Epithelial cell of prostate (primary cell): ENCODE measurements around the gene CBX6.
"Not testable (repeated sequence)": the region's sequence is repeated elsewhere in the genome, so short reads cannot be mapped to it uniquely, and the experiment has no call there.

Experiments used
- DNase-seq: peaks from one replicate; pipeline ENCODE4 v3.0.0-alpha.2; 2011; ENCODE audit warnings: low read depth, low spot score
- H3K27ac ChIP-seq: fragments of 450-650 bp; 2 replicates; pipeline ENCODE4 v1.5.1; 2017; ENCODE audit warnings: mild to moderate bottlenecking

The CBX6 gene

DNA sequence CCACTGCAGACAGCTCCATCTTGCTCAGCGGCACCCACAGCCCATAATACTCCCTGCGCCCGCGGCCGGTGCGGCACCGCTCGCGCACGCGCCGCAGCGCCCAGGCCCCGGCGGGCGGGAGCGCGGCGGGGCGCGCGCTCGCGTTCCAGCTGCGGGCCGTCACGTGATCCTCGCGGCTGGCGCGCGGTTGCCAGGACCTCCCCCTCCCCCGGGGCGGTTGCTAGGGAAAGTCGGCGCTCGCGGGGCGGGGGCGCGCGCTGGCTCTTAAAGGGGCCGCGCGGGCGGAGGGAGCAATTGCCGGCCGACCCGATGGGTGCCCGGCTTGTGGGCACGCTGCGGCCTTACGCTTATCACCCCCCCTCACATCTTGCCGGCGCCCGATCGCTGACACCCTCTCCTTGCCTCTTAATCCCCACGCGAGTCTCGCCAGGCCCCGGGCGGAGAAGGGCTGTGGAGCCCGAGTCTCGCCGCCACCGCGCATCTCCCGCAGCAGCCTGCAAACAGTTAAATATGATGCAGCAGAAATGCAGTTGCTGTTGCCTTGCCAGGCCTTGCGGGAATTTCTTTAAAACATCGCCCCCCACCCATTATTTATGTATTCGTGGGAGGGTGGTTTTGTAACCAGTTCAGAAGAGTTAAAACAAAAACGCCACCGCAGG is at the start of gene CBX6:
TSS of gene CBX6 (minus strand) at position 45 of the 659 bp plus-strand sequence. CDS start at position 19, 26 bp downstream.
- DNase-seq: no peak

DNA sequence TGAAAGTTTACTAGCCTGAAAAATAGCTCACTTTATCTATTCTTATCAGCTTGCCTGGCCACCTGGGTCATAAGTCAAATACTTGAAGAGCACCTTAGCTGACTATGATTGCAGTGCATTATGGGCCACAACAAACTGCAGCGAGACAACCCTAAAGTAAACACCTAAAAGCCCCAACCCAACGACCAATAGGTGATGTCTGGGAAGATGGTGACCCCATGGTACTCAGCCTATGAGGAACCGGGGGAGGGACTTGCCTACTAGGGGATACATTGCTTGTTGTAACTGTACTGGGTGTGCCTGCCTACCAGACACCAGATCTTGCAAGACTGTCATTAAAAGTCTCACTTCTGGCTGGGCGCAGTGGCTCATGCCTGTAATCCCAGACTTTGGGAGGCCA is 49.8 kb upstream of the CBX6 start:
- no peak for DNase-seq
- no peak overlapping the region for H3K27ac ChIP-seq

More for the DNA sequence above, at the start of gene CBX6:
- H3K27ac ChIP-seq: peak within 1 kb of the TSS; percentile 54

DNA sequence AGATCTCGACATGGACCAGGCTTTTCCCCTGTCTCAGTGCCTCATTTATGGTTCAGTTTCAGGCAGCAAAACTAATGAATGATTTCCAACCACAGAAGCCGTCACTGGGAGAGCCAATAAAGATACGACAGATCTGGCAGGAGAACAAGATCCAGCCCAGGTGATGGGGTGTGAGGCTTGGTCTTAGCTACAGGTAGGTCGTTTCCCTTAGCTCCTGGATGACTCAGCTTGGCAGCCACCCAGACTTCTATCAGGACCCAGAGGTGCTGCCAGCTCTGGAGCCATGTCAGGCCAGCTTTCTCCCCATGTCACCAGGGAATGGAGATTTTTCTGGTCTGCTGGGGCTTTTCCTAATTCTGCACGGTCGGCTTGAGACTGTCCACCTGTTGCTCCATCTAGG is 49.1 kb upstream of the CBX6 start:
- DNase-seq: peak; percentile 73
- H3K27ac ChIP-seq: no peak overlapping the region

DNA sequence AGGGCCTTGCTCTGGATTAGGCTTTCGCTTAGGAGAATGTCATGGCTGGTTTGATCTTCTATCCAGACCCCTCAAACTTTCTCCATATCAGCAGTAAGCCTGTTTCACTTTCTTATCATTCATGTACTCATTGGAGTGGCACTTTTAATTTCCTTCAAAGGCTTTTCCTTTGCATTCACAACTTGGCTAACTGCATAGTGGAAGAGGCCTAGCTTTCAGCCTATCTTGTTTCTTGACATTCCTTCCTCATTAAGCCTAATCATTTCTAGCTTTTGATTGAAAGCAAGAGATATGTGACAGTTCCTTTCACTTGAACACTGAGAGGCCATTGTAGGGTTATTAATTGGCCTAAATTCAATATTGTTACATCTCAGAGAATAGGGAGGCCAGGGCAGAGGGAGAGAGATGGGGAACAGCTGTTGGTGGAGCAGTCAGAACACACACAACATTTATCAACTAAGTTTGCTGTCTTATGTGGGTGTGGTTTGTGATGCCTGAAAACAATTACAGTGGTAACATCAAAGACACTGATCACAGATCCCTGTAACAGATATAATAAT is 47.7 kb upstream of the CBX6 start:
- no peak overlapping the region for H3K27ac ChIP-seq
- DNase-seq: no peak

DNA sequence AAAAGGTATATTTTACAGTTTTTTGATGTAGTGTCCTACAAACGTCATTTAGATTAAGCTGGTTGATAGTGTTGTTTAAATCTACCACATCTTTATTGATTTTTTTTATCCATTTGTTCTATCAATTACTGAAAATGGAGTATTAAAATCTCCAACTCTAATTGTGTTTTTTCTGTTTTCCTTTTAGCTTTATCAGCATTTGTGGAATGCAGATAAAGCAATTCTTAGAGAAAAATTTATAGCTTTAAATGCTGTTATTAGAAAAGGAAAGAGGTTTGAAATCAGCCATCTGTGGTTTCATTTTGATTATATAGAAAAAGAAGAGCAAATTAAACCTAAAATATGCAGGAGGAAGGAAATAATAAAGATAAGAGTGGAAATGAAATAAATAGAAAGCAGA is 39.4 kb upstream of the CBX6 start:
- H3K27ac ChIP-seq: no peak overlapping the region
- DNase-seq: no peak

DNA sequence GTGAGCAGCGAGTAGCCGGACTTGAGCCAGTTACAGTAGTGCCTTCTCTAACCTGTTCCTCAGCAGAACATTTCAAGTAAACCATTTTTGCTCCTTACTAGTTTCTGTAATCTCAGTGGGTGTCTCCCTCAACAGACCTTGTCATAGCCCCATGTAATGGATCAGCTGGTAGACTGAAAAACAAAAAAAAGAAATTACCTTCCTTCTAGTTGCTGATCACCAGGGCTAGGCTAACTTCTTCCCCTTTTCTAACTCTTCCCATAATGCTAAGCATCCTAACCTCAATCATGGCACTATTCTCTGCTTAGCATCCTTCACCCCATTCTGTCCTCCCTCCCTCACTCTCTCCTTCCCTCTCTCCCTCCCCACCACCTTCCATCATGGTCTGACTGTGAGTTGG is 35.8 kb upstream of the CBX6 start:
- no peak overlapping the region for H3K27ac ChIP-seq
- DNase-seq: no peak

DNA sequence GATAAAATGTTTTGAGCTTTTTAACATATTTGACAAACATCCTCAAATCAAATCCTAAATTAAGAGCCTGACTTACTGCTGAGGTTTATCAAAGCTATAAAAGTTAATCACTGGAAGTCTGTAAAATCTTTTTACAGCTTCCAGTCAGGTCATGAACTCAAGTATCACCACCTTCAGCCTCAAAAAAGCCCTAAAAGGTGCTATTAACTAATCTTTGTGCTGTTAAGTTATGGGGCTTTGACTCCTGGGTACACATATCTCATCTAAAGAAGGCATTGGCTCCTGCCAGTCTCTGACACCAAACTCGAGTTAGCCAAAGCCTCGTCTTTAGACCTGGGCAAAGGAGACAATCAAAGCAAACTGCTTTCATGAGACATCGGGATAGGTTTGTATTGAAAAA is 34.0 kb upstream of the CBX6 start:
- H3K27ac ChIP-seq: no peak overlapping the region
- no peak for DNase-seq

DNA sequence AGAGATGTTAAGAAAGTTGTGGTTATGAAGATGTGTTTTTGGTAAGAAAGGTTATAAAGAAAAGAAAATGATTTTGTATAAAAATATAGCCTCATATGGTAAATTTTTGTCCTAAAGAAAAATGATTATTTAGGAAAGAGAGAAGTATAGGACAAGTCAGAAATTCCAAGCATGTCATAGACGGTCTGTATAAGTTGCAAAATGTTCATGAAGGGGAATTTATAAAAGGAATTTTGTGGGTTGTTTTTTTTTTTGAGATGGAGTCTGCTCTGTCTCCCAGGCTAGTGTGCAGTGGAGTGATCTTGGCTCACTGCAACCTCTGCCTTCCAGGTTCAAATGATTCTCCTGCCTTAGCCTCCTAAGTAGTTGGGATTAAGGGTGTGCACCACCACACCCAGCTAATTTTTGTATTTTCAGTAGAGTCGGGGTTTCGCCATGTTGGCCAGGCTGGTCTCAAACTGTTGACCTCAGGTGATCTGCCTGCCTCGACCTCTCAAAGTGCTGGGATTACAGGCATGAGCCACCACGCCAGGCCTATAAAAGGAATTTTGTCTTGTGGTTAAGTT is 32.1 kb upstream of the CBX6 start:
- H3K27ac ChIP-seq, DNase-seq: not testable (repeated sequence)

DNA sequence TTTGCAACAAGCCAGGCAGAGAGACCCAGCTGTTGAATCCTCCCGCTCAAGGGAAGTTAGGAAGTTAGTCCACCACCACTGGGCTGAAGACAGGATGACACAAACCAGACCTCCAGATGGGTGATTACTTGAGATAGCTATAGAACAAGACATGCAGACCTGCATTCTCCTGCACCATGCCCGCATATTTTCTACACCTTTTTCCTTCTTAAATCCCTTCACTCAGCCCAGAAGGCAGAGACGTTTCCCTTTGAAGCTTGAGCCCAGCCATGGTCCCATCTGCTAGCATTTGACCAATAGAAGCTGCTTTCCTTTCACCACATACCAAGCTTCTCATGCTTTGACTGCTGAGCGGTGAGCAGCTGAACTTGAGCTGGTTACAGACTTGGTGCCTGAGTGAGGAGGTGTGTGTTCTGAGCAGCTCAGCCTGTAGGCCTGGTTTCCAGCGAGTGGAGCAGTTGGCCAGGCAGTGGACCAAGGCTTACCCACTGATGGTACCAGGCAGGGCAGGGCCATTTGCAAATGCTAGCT is 29.2 kb upstream of the CBX6 start:
- no peak for DNase-seq
- H3K27ac ChIP-seq: no peak overlapping the region

DNA sequence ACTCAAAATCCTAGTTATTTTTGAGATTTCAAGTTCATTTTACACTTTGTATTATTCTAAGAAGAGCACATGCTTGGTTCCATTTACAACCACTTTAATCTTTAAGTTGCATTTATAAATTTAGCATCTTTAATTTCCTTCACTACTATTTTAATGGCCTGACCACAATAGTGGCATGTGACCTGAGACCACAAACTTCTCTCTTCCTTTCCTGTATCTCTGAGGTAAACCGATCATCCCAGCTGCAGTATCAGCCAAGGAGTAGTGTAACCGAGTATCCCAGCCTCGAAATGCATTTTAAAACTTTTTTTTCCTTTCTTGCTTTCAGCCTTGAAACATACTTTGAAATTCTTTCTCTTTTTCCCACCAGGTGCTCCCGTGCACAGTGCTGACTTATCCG is 28.7 kb upstream of the CBX6 start:
- no peak for DNase-seq
- H3K27ac ChIP-seq: no peak overlapping the region

DNA sequence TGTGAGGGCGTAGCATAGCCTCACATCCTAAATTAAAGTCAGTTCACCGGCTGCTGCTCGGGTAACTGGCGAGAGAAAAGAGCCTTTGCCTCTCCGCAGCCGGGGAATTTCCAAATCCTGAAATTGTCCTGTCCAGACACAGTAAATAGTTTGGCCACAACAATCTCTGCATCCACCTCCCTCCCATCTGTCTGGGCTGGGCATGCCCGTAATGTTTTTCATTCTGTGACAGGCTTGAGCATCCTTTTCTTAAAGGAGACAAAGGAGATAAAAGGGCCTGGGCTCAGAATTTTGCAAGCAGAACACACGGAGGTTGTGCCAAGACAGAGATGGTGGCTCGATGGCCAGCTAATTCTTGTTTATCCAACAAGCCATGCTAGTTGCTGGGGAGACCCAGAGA is 19.2 kb upstream of the CBX6 start:
- no peak overlapping the region for H3K27ac ChIP-seq
- no peak for DNase-seq

DNA sequence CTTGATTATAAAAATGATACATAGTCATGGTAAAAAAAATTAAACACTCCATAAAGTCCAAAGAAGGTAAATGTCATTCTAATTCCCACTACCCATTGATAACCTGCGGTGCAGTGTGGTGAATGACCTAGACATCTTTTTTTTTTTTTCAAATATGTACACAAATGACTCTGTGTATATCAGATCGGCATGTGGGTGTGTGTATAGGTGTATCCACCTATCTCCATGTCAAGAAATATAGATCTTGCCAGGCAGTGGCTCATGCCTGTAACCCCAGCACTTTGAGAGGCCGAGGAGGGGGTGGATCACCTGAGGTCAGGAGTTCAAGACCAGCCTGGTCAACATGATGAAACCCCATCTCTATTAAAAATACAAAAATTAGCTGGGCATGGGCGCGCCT is 18.4 kb upstream of the CBX6 start:
- no peak overlapping the region for H3K27ac ChIP-seq
- DNase-seq: no peak

DNA sequence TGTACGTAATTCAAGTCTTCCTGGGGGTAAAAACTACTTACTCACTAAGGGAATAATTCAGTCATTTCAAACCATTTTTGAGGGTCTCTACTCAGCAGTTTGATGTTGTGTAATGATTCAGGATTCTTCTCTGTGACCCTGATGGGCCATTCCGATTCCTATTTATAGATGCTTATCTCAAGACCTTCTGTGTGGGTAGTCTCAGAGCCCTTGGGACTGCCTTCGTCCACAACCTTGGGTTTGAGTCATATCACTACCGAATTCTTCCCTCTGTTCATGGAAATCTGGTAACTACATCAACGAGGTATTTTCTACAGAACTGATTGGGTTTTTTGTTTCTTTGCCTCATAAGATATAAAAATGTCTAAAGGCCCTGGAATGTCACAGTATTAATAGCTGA is 14.3 kb upstream of the CBX6 start:
- no peak for DNase-seq
- H3K27ac ChIP-seq: no peak overlapping the region

DNA sequence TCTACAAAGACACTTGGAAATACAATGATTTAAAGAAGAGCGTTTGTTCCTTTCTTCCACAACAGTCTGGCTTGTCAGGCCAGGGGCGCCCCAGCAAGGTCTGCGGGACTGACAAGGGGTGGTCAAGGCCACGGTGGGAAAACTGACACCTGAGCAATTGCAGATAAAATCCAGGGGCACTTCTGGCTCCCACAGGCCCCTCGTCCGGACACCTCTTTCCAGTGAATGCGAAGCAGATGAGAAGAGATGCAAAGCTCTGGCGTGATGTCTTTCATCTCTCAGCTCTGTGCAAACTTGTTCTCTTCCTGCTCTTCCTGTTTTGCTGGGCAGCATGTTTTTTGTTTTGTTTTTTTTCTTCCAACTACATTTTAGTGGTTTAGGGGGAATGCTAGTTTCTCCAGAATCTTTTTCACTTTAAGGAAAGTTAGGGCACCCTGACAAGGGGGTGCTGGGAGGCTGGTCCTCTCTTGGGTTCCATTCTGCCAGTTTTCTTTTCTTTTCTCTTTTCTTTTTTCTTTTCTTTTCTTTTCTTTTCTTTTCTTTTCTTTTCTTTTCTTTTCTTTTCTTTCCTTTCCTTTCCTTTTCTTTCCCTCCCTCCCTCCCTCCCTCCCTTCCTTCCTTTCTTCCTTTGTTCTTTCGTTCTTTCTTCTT is 11.1 kb upstream of the CBX6 start:
- DNase-seq: no peak
- H3K27ac ChIP-seq: no peak overlapping the region

DNA sequence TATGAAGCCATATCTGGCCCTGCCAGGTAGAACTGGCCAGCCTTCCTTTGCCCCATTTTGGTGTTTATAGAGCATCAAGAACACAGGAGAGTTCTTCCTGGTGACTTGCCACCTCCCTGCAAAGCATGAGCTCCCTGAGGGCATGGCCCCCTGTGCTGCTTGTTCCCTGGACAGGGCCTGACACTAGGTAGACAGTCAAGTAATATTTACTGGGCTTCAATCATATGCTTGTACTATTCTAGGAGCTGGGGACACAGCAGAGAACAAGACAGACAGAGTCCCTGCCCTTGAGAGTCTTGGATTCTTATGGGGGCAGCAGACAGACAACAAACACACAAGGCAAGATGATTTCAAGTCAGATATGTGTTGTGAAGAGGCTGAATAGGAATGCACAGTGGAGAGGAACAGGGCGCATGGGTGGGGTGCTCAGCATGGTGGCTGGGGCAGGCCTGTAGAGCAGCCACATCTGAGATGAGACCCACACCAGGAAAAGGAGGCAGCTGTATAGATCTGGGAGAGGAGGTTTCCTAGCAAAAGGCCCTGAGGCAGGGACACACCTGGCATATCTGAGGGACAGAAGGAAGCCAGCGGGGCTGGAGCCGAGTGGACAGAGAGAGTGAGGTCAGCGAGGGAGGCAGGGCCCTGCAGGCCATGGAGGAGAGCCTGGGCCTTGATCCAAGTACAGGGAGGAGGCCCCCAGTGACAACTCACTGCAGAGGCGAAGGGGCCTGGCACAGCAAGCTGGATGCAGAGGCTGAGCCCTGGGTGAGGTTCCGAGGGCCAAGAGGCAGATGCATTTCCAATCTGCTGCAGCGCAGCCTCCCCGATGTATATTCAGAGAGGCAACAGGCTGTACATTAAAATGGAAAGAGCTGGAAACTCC is 10.2 kb upstream of the CBX6 start:
- H3K27ac ChIP-seq: no peak overlapping the region
- no peak for DNase-seq

DNA sequence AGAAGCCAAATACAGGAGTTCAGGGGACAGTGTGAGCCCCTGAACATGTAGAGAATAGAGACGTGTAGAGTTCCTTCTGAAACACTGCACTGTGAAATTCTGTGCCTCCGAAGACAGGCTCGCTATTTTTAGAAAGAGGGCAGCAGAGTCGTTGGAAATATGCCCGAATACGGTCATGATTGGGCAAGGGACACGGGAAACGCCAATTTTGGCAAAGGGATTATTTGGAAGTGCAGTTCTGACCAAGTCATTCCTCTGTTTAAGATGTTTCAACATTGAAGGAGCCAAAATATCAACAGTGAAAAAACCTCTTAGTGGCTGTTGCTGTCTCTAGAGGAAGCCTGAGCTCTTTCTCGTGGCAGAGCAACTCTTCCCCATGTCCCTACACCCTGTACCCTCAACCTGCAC is 9.5 kb upstream of the CBX6 start:
- no peak for DNase-seq

DNA sequence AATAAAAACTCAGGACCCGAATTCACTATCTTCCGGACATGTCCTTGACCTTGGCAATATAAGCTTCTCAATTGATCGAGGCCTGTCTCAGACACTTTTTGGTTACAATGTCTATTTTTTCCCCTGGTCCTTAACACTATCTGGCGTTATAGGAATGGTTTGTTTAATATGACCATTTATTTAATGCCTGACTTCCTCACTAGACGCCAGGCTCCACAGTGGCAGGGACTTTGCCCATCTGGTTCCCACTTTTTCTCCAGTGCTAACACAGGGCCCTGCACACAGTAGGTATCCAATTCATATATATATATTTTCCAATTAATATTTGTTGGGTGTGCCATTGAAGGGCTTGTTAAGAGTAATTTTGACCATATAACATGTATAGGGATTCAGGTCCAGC is 7.9 kb upstream of the CBX6 start:
- H3K27ac ChIP-seq: no peak overlapping the region
- DNase-seq: no peak

More for the DNA sequence above, 9.5 kb upstream of the CBX6 start:
- H3K27ac ChIP-seq: no peak overlapping the region

DNA sequence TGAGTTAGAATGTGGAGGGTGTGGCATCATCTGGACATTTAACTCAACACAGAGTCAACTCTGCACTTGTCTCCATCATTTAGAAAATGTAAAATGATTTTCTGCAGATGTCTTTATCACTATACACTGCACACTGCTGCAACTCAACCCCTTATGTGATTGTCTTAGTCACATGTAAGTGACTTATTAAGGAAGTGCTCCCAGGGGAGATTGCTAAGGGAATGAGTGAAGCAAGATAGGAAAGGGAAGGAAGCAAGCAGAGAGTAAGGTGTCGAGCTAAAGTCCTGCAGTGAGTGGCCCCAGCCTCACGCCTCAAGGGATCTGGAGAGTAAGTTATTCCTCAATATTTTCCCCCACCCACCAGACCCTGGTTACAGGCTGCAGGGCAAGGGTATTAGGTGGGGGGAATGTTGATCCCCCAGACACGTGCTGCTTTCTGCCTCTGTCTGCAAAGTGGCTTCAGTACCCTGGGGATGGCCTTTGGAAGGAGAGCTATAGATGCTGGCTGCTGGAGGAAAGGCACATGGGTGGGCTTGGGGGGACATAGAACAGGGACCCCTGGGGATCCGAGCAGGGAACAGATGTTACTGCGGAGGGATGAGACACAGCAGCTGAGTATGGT is 7.2 kb upstream of the CBX6 start:
- no peak overlapping the region for H3K27ac ChIP-seq

DNA sequence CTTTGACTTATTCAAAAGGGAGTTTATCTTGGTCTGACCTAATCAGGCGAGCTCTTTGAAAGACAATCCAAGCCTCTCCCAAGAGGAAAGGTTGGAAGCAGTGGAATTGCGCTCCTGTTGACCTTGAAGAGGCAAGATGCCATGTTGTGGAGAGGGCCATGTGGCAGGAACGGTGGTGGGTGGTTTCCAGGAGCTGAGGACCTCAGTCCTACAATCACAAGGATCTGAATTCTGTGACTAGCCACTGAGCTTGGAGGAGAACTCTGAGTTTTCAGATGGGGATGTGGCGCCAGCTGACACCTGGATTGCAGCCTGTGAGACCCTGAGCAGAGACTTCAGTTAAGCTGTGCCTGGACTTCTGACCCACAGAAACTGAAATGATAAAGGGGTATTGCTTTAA is 6.0 kb upstream of the CBX6 start:
- DNase-seq: no peak

More for the DNA sequence above, 7.2 kb upstream of the CBX6 start:
- no peak for DNase-seq

More for the DNA sequence above, 6.0 kb upstream of the CBX6 start:
- H3K27ac ChIP-seq: no peak overlapping the region
